Kidney (tissue), 14 donors: ENCODE results near the gene PAGR1. TPM values are rescaled to one million over a fixed set of nuclear protein-coding genes. Genes with fewer than 3 reads are reported as not detected.
A peak's percentile ranks its signal among the peaks of the same experiment; 100 is the strongest.
"Not testable (repeated sequence)": the region's sequence is repeated elsewhere in the genome, so short reads cannot be mapped to it uniquely, and the experiment has no call there.

ENCODE experiments used
- DNase-seq, 5 donors: peaks; one replicate each; pipeline ENCODE4 v3.0.0-alpha.2; 2013 to 2020
- FAIRE-seq: peaks from 2 replicates; lab custom pipeline; 2012; peaks lifted over from hg19 to GRCh38; lab: Jason Lieb, UNC
- H3K27ac ChIP-seq, 2 donors: one replicate each; pipeline ENCODE4 v1.7.0; 2013; ENCODE audit warnings: low read depth in 2 of 2, low read length in 2 of 2, inconsistent platforms in 1 of 2
- H3K27me3 ChIP-seq: one replicate; pipeline ENCODE4 v1.7.1; 2013; ENCODE audit warnings: low read length, inconsistent platforms; ENCODE audit not compliant: control insufficient read depth, insufficient read depth
- H3K36me3 ChIP-seq, 3 donors: one replicate each; pipeline versions ENCODE4 v1.7.0 to v1.7.1; 2013; ENCODE audit warnings: low read length in 3 of 3, control low read depth in 1 of 3, inconsistent platforms in 1 of 3; ENCODE audit not compliant: insufficient read depth in 3 of 3, control insufficient read depth in 2 of 3
- H3K4me1 ChIP-seq, 3 donors: one replicate each; pipeline versions ENCODE4 v1.7.0 to v1.7.1; 2013; ENCODE audit warnings: low read length in 3 of 3, inconsistent platforms in 1 of 3, low read depth in 1 of 3; ENCODE audit not compliant: control insufficient read depth in 2 of 3, insufficient read depth in 2 of 3
- H3K4me3 ChIP-seq, 3 donors: one replicate each; pipeline versions ENCODE4 v1.7.0 to v1.8.1; 2013; ENCODE audit warnings: low read length in 3 of 3, control low read depth in 1 of 3, inconsistent platforms in 1 of 3
- H3K9ac ChIP-seq, 3 donors: one replicate each; pipeline versions ENCODE4 v1.7.0 to v1.7.1; 2013; ENCODE audit warnings: low read length in 3 of 3, control low read depth in 1 of 3, inconsistent platforms in 1 of 3
- H3K9me3 ChIP-seq, 3 donors: one replicate each; pipeline versions ENCODE4 v1.7.0 to v1.7.1; 2013; ENCODE audit warnings: low read length in 3 of 3, control low read depth in 1 of 3, inconsistent platforms in 1 of 3; ENCODE audit not compliant: control insufficient read depth in 2 of 3, insufficient read depth in 1 of 3
- CTCF ChIP-seq: IDR thresholded peaks from 3 replicates; pipeline ENCODE4 v1.5.1; 2012; ENCODE audit warnings: mild to moderate bottlenecking, moderate library complexity, borderline replicate concordance; ENCODE audit not compliant: insufficient read depth; ENCODE audit errors: extremely low read depth
- intact Hi-C: fragments of 100-400 bp; cut with DNase I; formaldehyde crosslinking; loops from one replicate; pipeline ENCODE4 v1.11.1; 2022
- polyA plus RNA-seq: library from polyadenylated mRNA; stranded (reverse); fragments of 350-450 nt; fragmentation: Illumina TruSeq; extraction: RNeasy Lipid Tissue Mini Kit (QIAGEN cat#74804); gene quantifications from one replicate; pipeline ENCODE4 v1.2.3, GENCODE V29; 2014; ENCODE audit warnings: low read depth, low replicate concordance; ENCODE audit not compliant: insufficient read depth
- total RNA-seq: library from RNA; stranded (reverse); fragmentation: NEBNext Ultra II Directional; extraction: Animal tissue kit (Norgen Biotek cat#: 25700); gene quantifications from one replicate; pipeline ENCODE4 v1.2.1, GENCODE V29; 2021
- donor health status: control.
- donor health status: control.
- donor health status: control.
- donor health status: control.
- donor health status: control.
- donor health status: DM: yes; HTN: yes; CAD: no.
- donor health status: Normal renal cell carcinoma (clear cell type).

Gene PAGR1
- total and polyA plus RNA-seq, 2 donors from 2014 or later: 23.5 to 30.0 TPM

- H3K27me3 ChIP-seq: no peaks in the 10 kb centered on the region
- no peaks in the 10 kb centered on the region for H3K36me3 ChIP-seq
- no peak overlapping the region for H3K27ac ChIP-seq
- no peak for FAIRE-seq
- intact Hi-C loops: no loop called here
- no peak for DNase-seq
- H3K9me3 ChIP-seq: no peaks in the 10 kb centered on the region
- TF ChIP-seq CTCF: no peak
- no peak overlapping the region for H3K9ac ChIP-seq
- no peak overlapping the region for H3K4me3 ChIP-seq
- no peaks in the 10 kb centered on the region for H3K4me1 ChIP-seq
Measured at GRCh38 chr16:29775742-29776408, 40.1 kb upstream of the PAGR1 start.

GRCh38 chr16:29777576-29778350 lies 38.2 kb upstream of the PAGR1 start, which contains the start of gene ZG16:
Gene ZG16 (plus strand): TSS chr16:29778256. CDS start chr16:29779267, 1,011 bp downstream.
- TF ChIP-seq CTCF: no peak
- Histone ChIP-seq H3K27me3 (no peaks in the 10 kb centered on the region), H3K4me1 (no peaks in the 10 kb centered on the region), H3K9ac (no peak within 1 kb of the TSS), H3K27ac (no peak within 1 kb of the TSS), H3K4me3 (no peak within 1 kb of the TSS), H3K9me3 (no peaks in the 10 kb centered on the region), H3K36me3 (no peaks in the 10 kb centered on the region)
- FAIRE-seq (no peak), DNase-seq (peak in 1 of 5 donors; percentile 8)
- intact Hi-C loops: no loop called here

GRCh38 chr16:29779474-29779873 lies 36.5 kb upstream of the PAGR1 start:
- no peaks in the 10 kb centered on the region for H3K27me3 ChIP-seq
- H3K36me3 ChIP-seq: no peaks in the 10 kb centered on the region
- TF ChIP-seq CTCF: no peak
- H3K4me3 ChIP-seq: no peak overlapping the region
- H3K9me3 ChIP-seq: no peaks in the 10 kb centered on the region
- no peak for DNase-seq
- intact Hi-C loops: no loop called here
- H3K27ac ChIP-seq: no peak overlapping the region
- H3K4me1 ChIP-seq: no peaks in the 10 kb centered on the region
- H3K9ac ChIP-seq: no peak overlapping the region
- no peak for FAIRE-seq

- not testable (repeated sequence) for H3K27ac ChIP-seq, FAIRE-seq
Measured at GRCh38 chr16:29783094-29783953, 32.6 kb upstream of the PAGR1 start.

More at GRCh38 chr16:29783094-29783953, 32.6 kb upstream of the PAGR1 start:
- peak in 2 of 5 donors; percentile 20 to 22 for DNase-seq
- H3K27me3 ChIP-seq, H3K4me1 ChIP-seq, H3K9ac ChIP-seq, H3K4me3 ChIP-seq, H3K36me3 ChIP-seq, H3K9me3 ChIP-seq, intact Hi-C loops: not testable (repeated sequence)
